GM12878 (cell line): Measurements from ENCODE around the gene RAP2C. TPM values are rescaled to one million over a fixed set of nuclear protein-coding genes. Genes with fewer than 3 reads are reported as not detected.

Experiments used
- ATAC-seq: fragments of 200-7000 bp; cut with Tn5 transposase; 3 replicates; pipeline ENCODE4 v1.9.1; 2020; ENCODE audit warnings: mild to moderate bottlenecking, moderate library complexity
- BruUV-seq: library from RNA; stranded (reverse); fragments of 400-500 nt; replicated peaks from 2 replicates; lab custom pipeline; 2021; lab: Mats Ljungman, UMichigan
- CTCF ChIA-PET: fragments of 300-600 bp; sonication (Branson Sonifier 250); formaldehyde crosslinking; extraction: SDS; loops from one replicate; lab custom pipeline; 2021; ENCODE audit warnings: inconsistent platforms; lab: Yijun Ruan, JAX
- POLR2A ChIA-PET: fragments of 350-600 bp; formaldehyde crosslinking; extraction: SDS; loops from one replicate; lab custom pipeline; 2021; ENCODE audit warnings: inconsistent platforms; lab: Charles Lee
- RAD21 ChIA-PET: fragments of 300-600 bp; sonication (Branson Sonifier 250); formaldehyde crosslinking; loops from one replicate; lab custom pipeline; 2023; ENCODE audit warnings: antibody characterized with exemption; ENCODE audit not compliant: unreplicated experiment; lab: Charles Lee
- SMC1A ChIA-PET: fragments of 300-600 bp; sonication (Branson Sonifier 250); formaldehyde crosslinking; loops from one replicate; lab custom pipeline; 2023; ENCODE audit not compliant: unreplicated experiment, uncharacterized antibody; lab: Charles Lee
- DNase-seq: peaks from one replicate; pipeline ENCODE4 v3.0.0-alpha.2; 2011; ENCODE audit warnings: low read depth, low spot score
- FAIRE-seq: peaks from 3 replicates; lab custom pipeline; 2011; peaks lifted over from hg19 to GRCh38; lab: Jason Lieb, UNC
- H2AFZ ChIP-seq: 2 replicates; pipeline ENCODE4 v1.6.0; 2011; ENCODE audit warnings: low read depth, low read length, control low read depth; ENCODE audit not compliant: control insufficient read depth
- H3K27ac ChIP-seq: 2 replicates; pipeline ENCODE4 v1.5.1; 2011; ENCODE audit warnings: control low read depth; ENCODE audit not compliant: control insufficient read depth, insufficient read depth
- H3K27me3 ChIP-seq, 2 experiments: replicated peaks in 1 of 2; 2 replicates each; pipeline versions ENCODE4 v1.6.0 to v1.6.1; 2011; ENCODE audit warnings: low read length in 1 of 2; ENCODE audit not compliant: control insufficient read depth in 2 of 2, insufficient read depth in 2 of 2
- H3K36me3 ChIP-seq, 2 experiments: 2 replicates each; pipeline ENCODE4 v1.5.1; 2011; ENCODE audit warnings: low read length in 1 of 2; ENCODE audit not compliant: control insufficient read depth in 2 of 2, insufficient read depth in 2 of 2
- H3K4me1 ChIP-seq: 2 replicates; pipeline ENCODE4 v1.6.1; 2011; ENCODE audit warnings: mild to moderate bottlenecking, low read length, moderate library complexity, mixed read lengths; ENCODE audit not compliant: control insufficient read depth, insufficient read depth
- H3K4me2 ChIP-seq: 2 replicates; pipeline ENCODE4 v1.6.0; 2011; ENCODE audit warnings: control low read depth; ENCODE audit not compliant: control insufficient read depth, insufficient read depth
- H3K4me3 ChIP-seq: fragments of 200-600 bp; sonication (generic); 2 replicates; pipeline ENCODE4 v1.5.1; 2016
- H3K79me2 ChIP-seq: 2 replicates; pipeline ENCODE4 v1.6.0; 2011; ENCODE audit warnings: low read length; ENCODE audit not compliant: control insufficient read depth, insufficient read depth
- H3K9ac ChIP-seq: 2 replicates; pipeline ENCODE4 v1.8.0; 2011; ENCODE audit warnings: low read length, control low read depth, mixed read lengths; ENCODE audit not compliant: control insufficient read depth, insufficient read depth
- H3K9me3 ChIP-seq: replicated peaks from 3 replicates; pipeline ENCODE4 v1.5.1; 2011; ENCODE audit warnings: mild to moderate bottlenecking, low read length; ENCODE audit not compliant: control insufficient read depth, insufficient read depth
- H4K20me1 ChIP-seq: 2 replicates; pipeline ENCODE4 v1.6.0; 2011; ENCODE audit not compliant: control insufficient read depth, insufficient read depth
- E2F8 ChIP-seq: fragments of 450-650 bp; IDR thresholded peaks from 2 replicates; pipeline ENCODE4 v1.6.1; 2018; ENCODE audit warnings: mild to moderate bottlenecking, low read depth, moderate library complexity; ENCODE audit not compliant: partially characterized antibody
- IKZF2 ChIP-seq, 2 experiments: fragments of 450-650 bp; IDR thresholded peaks; 2 replicates each; pipeline ENCODE4 v1.6.1; 2017; ENCODE audit warnings: mild to moderate bottlenecking in 2 of 2, moderate library complexity in 2 of 2
- ZNF207 ChIP-seq: fragments of 450-650 bp; IDR thresholded peaks from 2 replicates; pipeline ENCODE4 v1.6.1; 2014; ENCODE audit warnings: antibody characterized with exemption, mild to moderate bottlenecking, borderline replicate concordance
- ZNF384 ChIP-seq: IDR thresholded peaks from 2 replicates; pipeline ENCODE4 v1.6.1; 2012; ENCODE audit warnings: low read depth, mild to moderate bottlenecking, low read length, improper control_type of control experiment, borderline replicate concordance
- WGBS: methylation state at CpG from one replicate; pipeline ENCODE4 v1.1.6; 2016; ENCODE audit warnings: low lambda C conversion rate; ENCODE audit not compliant: insufficient replicate concordance, insufficient coverage; ENCODE audit errors: missing lambda C conversion rate; 5-methylcytosine and 5-hydroxymethylcytosine counted together
- in situ Hi-C: fragments of 300-500 bp; cut with MboI; formaldehyde crosslinking; loops from 9 replicates; pipeline ENCODE4 v1.14.3; 2018; ENCODE audit warnings: mixed read lengths
- intact Hi-C: fragments of 100-400 bp; cut with micrococcal nuclease; formaldehyde crosslinking; loops from one replicate; pipeline ENCODE4 v1.14.2; 2022; ENCODE audit not compliant: unreplicated experiment
- polyA plus RNA-seq, 11 experiments: library from polyadenylated mRNA; depleted of rRNA in 4 of 11; unstranded in 6 of 11; stranded (reverse) in 5 of 11; fragments of >200 nt; fragmentation: Nextera tagmentation in 4 of 11; fragmentation: Illumina TruSeq in 1 of 11; extraction: Ambion mirVana in 4 of 11; extraction: Trizol in 1 of 11; gene quantifications; 1 replicate in 1 of 11; 2 replicates in 10 of 11; pipeline versions ENCODE4 v1.2.1 to v1.2.3, GENCODE V29; 2011 to 2016; ENCODE audit warnings: inconsistent platforms in 2 of 11, missing spikeins in 2 of 11, low read depth in 1 of 11
- total RNA-seq, 4 experiments: library from RNA; depleted of rRNA in 3 of 4; stranded (reverse); fragments of >200 nt in 3 of 4; fragmentation: Illumina TruSeq in 1 of 4; extraction: Trizol in 1 of 4; gene quantifications; 2 replicates each; pipeline versions ENCODE4 v1.2.1 to v1.2.3, GENCODE V29; 2013 to 2021

Gene RAP2C
- total and polyA plus RNA-seq, 10 of the 15 experiments (the other 5 are each of a cell fraction or from before 2014, with no cell fraction given): 17.1 to 32.1 (median 25.4) TPM

DNA sequence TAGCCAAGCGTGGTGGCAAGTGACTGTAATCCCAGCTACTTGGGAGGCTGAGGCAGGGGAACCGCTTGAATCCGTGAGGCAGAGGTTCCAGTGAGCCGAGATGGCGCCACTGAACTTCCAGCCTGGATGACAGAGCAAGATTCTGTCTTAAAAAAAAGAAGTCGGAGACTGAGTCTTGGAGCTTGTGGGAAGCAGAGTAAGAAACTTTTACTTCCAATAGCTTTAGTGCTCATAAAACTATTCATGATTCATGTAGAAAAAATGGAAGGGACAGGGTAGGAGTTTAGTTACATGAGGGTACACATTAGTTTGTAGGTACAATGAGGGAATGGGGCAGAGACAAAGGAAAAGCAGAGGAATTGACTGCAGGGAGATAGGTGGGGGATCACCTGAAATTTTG lies 19.3 kb downstream of the RAP2C start:
- Histone ChIP-seq H3K36me3 (no peaks in the 10 kb centered on the region), H2AFZ (no peak overlapping the region), H3K27me3 (no peaks in the 10 kb centered on the region), H3K4me1 (no peaks in the 10 kb centered on the region), H3K9ac (no peak overlapping the region), H4K20me1 (no peaks in the 10 kb centered on the region), H3K27ac (no peak overlapping the region)
- ChIA-PET SMC1A (no interaction called here), RAD21 (no interaction called here), POLR2A (no interaction called here), CTCF (interaction anchor here (1.1 to 1.9 kb wide), 2 partner anchors 12 to 27 kb away, joined by 3 to 7 read pairs; no protein-coding TSS in a partner anchor)
- FAIRE-seq (no peak), DNase-seq (no peak), ATAC-seq (no peak)
- TF ChIP-seq ZNF384: no peak
- no peak for TF ChIP-seq IKZF2 (IDR thresholded peaks at IDR 0.05)
- TF ChIP-seq E2F8: no peak
- no peak for TF ChIP-seq ZNF207
- TF ChIP-seq, all 136 proteins: peak for 0
- intact Hi-C loops (no loop called here), in situ Hi-C loops (no loop called here)
- WGBS: 59% methylated on average over 6 of the region's 6 CpGs
- H3K79me2 ChIP-seq: no peaks in the 10 kb centered on the region
- BruUV-seq: no TSS peak
- H3K4me3 ChIP-seq: no peak overlapping the region
- no peaks in the 10 kb centered on the region for H3K9me3 ChIP-seq
- no peak overlapping the region for H3K4me2 ChIP-seq
